HEK293 (cell line): ENCODE measurements around the gene PDXDC1.
"Not testable (repeated sequence)": the region's sequence is repeated elsewhere in the genome, so short reads cannot be mapped to it uniquely, and the experiment has no call there.

Experiments
- CTCF ChIA-PET: fragments of 350-600 bp; formaldehyde crosslinking; extraction: SDS; loops from one replicate; lab custom pipeline; 2021; ENCODE audit warnings: antibody characterized with exemption; lab: Yijun Ruan, JAX
- POLR2A ChIA-PET: fragments of 300-600 bp; formaldehyde crosslinking; extraction: SDS; loops from one replicate; lab custom pipeline; 2020; ENCODE audit warnings: antibody characterized with exemption, inconsistent platforms; lab: Yijun Ruan, JAX
- H3K27ac ChIP-seq: fragments of 200-500 bp; sonication (Bioruptor generic); 2 replicates; pipeline ENCODE4 v1.5.1; 2014; ENCODE audit warnings: low read depth, low read length, control low read depth, inconsistent platforms; ENCODE audit errors: extremely low read depth
- H3K36me3 ChIP-seq, 2 experiments: fragments of 200-500 bp in 1 of 2; sonication (Bioruptor generic) in 1 of 2; 1 replicate in 1 of 2; 2 replicates in 1 of 2; pipeline ENCODE4 v1.5.1; 2014 to 2017; ENCODE audit warnings: inconsistent platforms in 2 of 2, low read length in 2 of 2; ENCODE audit not compliant: control insufficient read depth in 2 of 2, insufficient read depth in 1 of 2
- H3K4me1 ChIP-seq: fragments of 200-500 bp; sonication (Bioruptor generic); 2 replicates; pipeline ENCODE4 v1.5.1; 2014; ENCODE audit warnings: mild to moderate bottlenecking, low read length, inconsistent platforms; ENCODE audit not compliant: control insufficient read depth, insufficient read depth
- H3K4me3 ChIP-seq: 2 replicates; pipeline ENCODE4 v1.5.1; 2011; ENCODE audit warnings: low read depth, mild to moderate bottlenecking, control low read depth, low read length, moderate library complexity
- H3K9me3 ChIP-seq: fragments of 200-500 bp; sonication (Bioruptor generic); 2 replicates; pipeline ENCODE4 v1.5.1; 2014; ENCODE audit warnings: low read depth, low read length, inconsistent platforms; ENCODE audit not compliant: control insufficient read depth, insufficient read depth
- BCL11B ChIP-seq: fragments of 450-650 bp; formaldehyde crosslinking; IDR thresholded peaks from 2 replicates; pipeline ENCODE4 v1.5.1; 2016; ENCODE audit warnings: low read depth, missing biosample characterization, missing genetic modification characterization
- IKZF3 ChIP-seq: fragments of 450-650 bp; IDR thresholded peaks from 2 replicates; pipeline ENCODE4 v1.5.0; 2018; ENCODE audit warnings: missing biosample characterization, mild to moderate bottlenecking, missing genetic modification characterization, moderate library complexity
- KLF7 ChIP-seq: fragments of 450-650 bp; formaldehyde crosslinking; IDR thresholded peaks from 2 replicates; pipeline ENCODE4 v1.5.1; 2016; ENCODE audit warnings: missing biosample characterization, missing genetic modification characterization, borderline replicate concordance
- ZNF146 ChIP-seq: fragments of 450-650 bp; formaldehyde crosslinking; IDR thresholded peaks from 2 replicates; pipeline ENCODE4 v1.5.1; 2016; ENCODE audit warnings: missing biosample characterization, missing genetic modification characterization
- ZNF335 ChIP-seq: fragments of 450-650 bp; formaldehyde crosslinking; conservative IDR thresholded peaks from 2 replicates; pipeline ENCODE4 v1.5.1; 2016; ENCODE audit warnings: missing biosample characterization, missing genetic modification characterization
- ZNF394 ChIP-seq: fragments of 450-650 bp; formaldehyde crosslinking; IDR thresholded peaks from 2 replicates; pipeline ENCODE4 v1.5.1; 2016; ENCODE audit warnings: missing biosample characterization, missing genetic modification characterization, mild to moderate bottlenecking, moderate library complexity, borderline replicate concordance
- ZNF561 ChIP-seq: fragments of 450-650 bp; IDR thresholded peaks from 2 replicates; pipeline ENCODE4 v1.5.1; 2018; ENCODE audit warnings: missing biosample characterization, missing genetic modification characterization, borderline replicate concordance
- ZNF654 ChIP-seq: fragments of 450-650 bp; formaldehyde crosslinking; IDR thresholded peaks from 2 replicates; pipeline ENCODE4 v1.5.1; 2016; ENCODE audit warnings: low read depth, missing biosample characterization, missing genetic modification characterization
- TF ChIP-seq, protein P1 (sequence below): sonication (generic); formaldehyde crosslinking; IDR thresholded peaks from 2 replicates; pipeline ENCODE4 v1.8.1; 2022; ENCODE audit warnings: mild to moderate bottlenecking, moderate library complexity, missing genetic modification reagents
- TF ChIP-seq, protein P2 (sequence below): fragments of 450-650 bp; formaldehyde crosslinking; IDR thresholded peaks from 2 replicates; pipeline ENCODE4 v1.5.1; 2016; ENCODE audit warnings: missing biosample characterization, missing genetic modification characterization
- TF ChIP-seq, protein P3 (sequence below): fragments of 450-650 bp; formaldehyde crosslinking; IDR thresholded peaks from 2 replicates; pipeline ENCODE4 v1.5.1; 2016; ENCODE audit warnings: missing biosample characterization, missing genetic modification characterization
- TF ChIP-seq, protein P4 (sequence below): fragments of 450-650 bp; formaldehyde crosslinking; IDR thresholded peaks from 2 replicates; pipeline ENCODE4 v1.5.1; 2016; ENCODE audit warnings: missing biosample characterization, missing genetic modification characterization
- TF ChIP-seq, protein P5 (sequence below): fragments of 450-650 bp; formaldehyde crosslinking; optimal IDR thresholded peaks from 2 replicates; pipeline ENCODE3; 2016; ENCODE audit warnings: missing biosample characterization, mild to moderate bottlenecking, missing genetic modification characterization

Gene PDXDC1

DNA sequence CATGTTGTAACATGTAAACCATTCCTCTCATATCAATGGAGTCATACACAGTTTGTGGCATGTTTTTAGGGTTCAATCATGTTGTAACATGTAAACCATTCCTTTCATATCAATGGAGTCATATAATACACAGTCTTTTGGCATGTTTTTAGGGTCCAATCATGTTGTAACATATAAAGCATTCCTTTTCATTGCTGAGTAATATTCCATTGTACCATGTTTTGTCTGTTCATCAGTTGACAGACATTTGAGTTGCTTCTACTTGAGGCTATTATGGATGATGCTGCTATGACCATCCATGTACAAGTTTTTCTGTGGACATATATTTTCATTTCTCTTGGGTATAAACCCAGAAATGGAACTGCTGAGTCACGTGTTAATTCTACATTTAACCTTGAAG lies 106.1 kb downstream of the PDXDC1 start:
- H3K9me3 ChIP-seq, CTCF ChIA-PET, H3K4me1 ChIP-seq, H3K27ac ChIP-seq, H3K4me3 ChIP-seq, POLR2A ChIA-PET: not testable (repeated sequence)
- peak; percentile 93 for TF ChIP-seq ZNF146
- H3K36me3 ChIP-seq: peaks cover 3 to 67% of the 10 kb centered on the region in 2 experiments; a peak in 2 of 3 replicates

DNA sequence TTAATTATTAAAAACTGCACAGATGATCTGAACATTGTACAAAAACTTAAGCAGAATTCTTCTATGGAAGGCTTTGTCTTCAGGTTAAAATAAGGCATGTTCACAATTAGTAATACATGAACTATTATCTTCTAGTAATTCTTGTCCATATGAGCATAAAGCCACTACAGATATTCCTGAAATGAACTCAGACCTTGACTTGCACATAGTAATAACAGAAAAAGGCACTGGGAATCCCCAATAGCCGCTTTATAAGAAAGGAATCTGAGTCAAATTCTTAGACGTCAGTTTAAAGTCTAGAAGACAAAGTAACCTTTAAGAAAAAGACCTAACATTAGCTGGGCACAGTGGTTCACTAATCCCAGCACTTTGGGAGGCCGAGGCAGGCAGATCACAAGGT lies 108.0 kb downstream of the PDXDC1 start:
- H3K36me3 ChIP-seq: peaks cover 8 to 71% of the 10 kb centered on the region in 2 experiments
- H3K4me1 ChIP-seq, POLR2A ChIA-PET, H3K27ac ChIP-seq, CTCF ChIA-PET, H3K4me3 ChIP-seq, H3K9me3 ChIP-seq: not testable (repeated sequence)

DNA sequence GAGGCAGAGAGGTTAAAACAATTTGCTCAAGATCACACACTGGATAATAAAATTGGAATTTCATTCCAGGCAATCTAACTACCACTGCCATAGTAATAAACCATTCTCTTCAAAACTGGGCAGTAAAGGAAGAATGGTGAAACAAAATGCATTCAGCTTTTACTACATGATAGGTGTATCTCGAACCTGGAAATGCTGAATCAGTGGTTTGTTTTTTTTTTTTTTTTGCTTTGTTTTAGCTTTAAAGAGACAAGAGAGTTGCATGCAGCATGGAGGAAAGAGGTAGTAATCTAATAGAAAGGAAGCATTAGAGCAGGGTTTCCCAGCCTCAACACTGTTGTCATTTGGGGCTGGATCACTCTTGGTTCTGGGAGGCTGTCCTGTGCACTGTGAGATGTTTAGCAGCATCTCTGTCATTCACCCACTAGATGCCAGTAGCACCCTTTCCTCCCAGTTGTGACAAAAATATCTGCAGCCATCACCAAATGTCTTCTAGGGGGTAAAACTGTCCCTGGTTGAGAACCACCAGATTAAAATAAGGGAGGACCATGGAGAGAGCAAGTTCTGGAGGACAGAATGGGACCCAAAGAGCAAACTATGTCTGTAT lies 115.9 kb downstream of the PDXDC1 start:
- H3K27ac ChIP-seq, CTCF ChIA-PET, H3K9me3 ChIP-seq, H3K4me3 ChIP-seq, H3K4me1 ChIP-seq, POLR2A ChIA-PET: not testable (repeated sequence)
- H3K36me3 ChIP-seq: peaks cover 4 to 27% of the 10 kb centered on the region in 2 experiments
- peak; percentile 18; the same call in 1 of the 2 replicates for TF ChIP-seq ZNF654

DNA sequence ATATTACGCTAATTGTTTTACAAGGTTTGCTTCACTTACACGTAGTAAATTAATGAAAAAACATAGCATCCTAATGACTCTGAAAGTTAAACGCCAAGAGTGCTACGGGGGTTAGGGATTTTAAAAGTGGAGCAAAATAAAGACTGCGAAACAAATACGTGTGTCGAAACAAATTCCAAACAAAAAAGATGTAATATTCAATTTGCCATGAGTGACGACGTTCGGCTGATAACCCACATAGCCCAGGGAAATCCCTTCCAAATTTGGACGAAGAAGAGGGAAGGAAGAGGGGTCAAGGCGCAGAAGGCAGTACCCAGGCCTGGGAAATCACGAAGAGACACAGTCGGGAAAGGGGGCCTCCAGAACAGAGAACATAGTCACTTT lies 118.7 kb downstream of the PDXDC1 start:
- peak overlapping the region; percentile 13; the same call in 1 of the 2 replicates for H3K27ac ChIP-seq
- POLR2A ChIA-PET: interaction anchor here (1.0 to 1.2 kb wide), 2 partner anchors 36 to 37 kb away, joined by 3 to 4 read pairs; no protein-coding TSS in a partner anchor
- CTCF ChIA-PET: not testable (repeated sequence)

DNA sequence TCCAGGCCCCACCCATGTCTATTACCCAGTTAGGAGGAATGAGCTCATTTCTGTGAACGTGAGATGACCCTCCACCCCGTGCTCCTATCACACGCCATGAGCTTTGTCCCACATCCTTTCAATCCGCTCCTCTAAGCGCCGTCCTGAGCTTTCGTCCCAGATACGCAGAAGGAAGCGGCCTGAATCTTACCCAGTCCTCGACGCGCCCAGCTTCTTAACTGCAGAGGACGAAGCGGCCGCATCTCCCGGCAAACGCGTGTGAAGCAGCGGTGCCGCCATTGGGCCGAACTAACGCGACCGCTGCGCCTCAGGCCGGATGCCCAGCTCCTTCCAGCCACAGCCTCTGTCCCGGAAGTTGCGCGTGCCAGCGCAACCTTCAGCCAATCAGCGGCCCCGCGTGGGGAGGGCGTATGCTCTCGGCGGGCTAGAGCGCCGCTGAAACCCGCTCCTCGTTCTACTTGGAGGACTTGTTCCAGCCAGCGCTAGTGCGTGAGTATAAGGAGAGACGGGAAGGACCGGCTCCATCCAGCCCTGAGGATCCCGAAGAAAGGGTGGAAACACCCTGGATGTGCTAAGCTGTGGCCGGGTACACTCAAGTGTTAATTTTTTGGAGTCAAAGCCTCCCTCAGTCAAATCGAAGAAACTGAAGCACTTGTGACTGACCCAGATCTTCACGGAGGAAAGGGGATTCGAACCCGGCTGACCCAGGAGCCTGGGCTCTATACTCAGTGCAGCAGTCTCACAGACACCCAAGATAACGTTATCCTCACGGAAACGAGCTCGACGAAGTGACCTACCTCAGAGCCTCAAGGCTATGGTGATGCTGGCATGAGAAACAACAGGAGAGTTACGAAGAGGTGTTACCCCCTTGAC lies 119.4 kb downstream of the PDXDC1 start, which contains the start of gene RRN3:
Gene RRN3, minus strand, starts transcription at position 318 of the 873 bp plus-strand sequence. Its CDS starts 39 bp downstream, at position 279.
- POLR2A ChIA-PET: interaction anchor here (0.6 to 1.2 kb wide), 3 partner anchors 28 to 38 kb away, joined by 3 to 4 read pairs (median 4); no protein-coding TSS in a partner anchor
- H3K4me1 ChIP-seq, H3K9me3 ChIP-seq, CTCF ChIA-PET: not testable (repeated sequence)
- peaks cover 0 to 13% of the 10 kb centered on the region in 2 experiments; a peak in 2 of 3 replicates for H3K36me3 ChIP-seq
- peak within 1 kb of the TSS; percentile 63 for H3K4me3 ChIP-seq
- H3K27ac ChIP-seq: peak within 1 kb of the TSS; percentile 13; the same call in 1 of the 2 replicates
- TF ChIP-seq, protein P1, sequence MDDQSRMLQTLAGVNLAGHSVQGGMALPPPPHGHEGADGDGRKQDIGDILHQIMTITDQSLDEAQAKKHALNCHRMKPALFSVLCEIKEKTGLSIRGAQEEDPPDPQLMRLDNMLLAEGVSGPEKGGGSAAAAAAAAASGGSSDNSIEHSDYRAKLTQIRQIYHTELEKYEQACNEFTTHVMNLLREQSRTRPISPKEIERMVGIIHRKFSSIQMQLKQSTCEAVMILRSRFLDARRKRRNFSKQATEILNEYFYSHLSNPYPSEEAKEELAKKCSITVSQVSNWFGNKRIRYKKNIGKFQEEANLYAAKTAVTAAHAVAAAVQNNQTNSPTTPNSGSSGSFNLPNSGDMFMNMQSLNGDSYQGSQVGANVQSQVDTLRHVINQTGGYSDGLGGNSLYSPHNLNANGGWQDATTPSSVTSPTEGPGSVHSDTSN (CRISPR knock-in tag): peak; percentile 86; the same call in 1 of the 2 replicates
- 0 out of 2 replicates have a peak, but pooled peaks have one; percentile 55 for TF ChIP-seq ZNF561
- TF ChIP-seq, protein P2, sequence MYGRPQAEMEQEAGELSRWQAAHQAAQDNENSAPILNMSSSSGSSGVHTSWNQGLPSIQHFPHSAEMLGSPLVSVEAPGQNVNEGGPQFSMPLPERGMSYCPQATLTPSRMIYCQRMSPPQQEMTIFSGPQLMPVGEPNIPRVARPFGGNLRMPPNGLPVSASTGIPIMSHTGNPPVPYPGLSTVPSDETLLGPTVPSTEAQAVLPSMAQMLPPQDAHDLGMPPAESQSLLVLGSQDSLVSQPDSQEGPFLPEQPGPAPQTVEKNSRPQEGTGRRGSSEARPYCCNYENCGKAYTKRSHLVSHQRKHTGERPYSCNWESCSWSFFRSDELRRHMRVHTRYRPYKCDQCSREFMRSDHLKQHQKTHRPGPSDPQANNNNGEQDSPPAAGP (tag by site-specific recombination): 0 out of 2 replicates have a peak, but pooled peaks have one; percentile 39
- TF ChIP-seq, protein P3, sequence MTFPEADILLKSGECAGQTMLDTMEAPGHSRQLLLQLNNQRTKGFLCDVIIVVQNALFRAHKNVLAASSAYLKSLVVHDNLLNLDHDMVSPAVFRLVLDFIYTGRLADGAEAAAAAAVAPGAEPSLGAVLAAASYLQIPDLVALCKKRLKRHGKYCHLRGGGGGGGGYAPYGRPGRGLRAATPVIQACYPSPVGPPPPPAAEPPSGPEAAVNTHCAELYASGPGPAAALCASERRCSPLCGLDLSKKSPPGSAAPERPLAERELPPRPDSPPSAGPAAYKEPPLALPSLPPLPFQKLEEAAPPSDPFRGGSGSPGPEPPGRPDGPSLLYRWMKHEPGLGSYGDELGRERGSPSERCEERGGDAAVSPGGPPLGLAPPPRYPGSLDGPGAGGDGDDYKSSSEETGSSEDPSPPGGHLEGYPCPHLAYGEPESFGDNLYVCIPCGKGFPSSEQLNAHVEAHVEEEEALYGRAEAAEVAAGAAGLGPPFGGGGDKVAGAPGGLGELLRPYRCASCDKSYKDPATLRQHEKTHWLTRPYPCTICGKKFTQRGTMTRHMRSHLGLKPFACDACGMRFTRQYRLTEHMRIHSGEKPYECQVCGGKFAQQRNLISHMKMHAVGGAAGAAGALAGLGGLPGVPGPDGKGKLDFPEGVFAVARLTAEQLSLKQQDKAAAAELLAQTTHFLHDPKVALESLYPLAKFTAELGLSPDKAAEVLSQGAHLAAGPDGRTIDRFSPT: peak; percentile 96
- TF ChIP-seq, protein P4, sequence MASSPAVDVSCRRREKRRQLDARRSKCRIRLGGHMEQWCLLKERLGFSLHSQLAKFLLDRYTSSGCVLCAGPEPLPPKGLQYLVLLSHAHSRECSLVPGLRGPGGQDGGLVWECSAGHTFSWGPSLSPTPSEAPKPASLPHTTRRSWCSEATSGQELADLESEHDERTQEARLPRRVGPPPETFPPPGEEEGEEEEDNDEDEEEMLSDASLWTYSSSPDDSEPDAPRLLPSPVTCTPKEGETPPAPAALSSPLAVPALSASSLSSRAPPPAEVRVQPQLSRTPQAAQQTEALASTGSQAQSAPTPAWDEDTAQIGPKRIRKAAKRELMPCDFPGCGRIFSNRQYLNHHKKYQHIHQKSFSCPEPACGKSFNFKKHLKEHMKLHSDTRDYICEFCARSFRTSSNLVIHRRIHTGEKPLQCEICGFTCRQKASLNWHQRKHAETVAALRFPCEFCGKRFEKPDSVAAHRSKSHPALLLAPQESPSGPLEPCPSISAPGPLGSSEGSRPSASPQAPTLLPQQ (tag by site-specific recombination): peak; percentile 63
- TF ChIP-seq ZNF335 (tag by site-specific recombination): peak; percentile 35
- peak; percentile 82 for TF ChIP-seq IKZF3 (tag by site-specific recombination)
- peak; percentile 52; the same call in 1 of the 2 replicates for TF ChIP-seq KLF7 (tag by site-specific recombination)
- 0 out of 2 replicates have a peak, but pooled peaks have one; percentile 18 for TF ChIP-seq BCL11B (tag by site-specific recombination)
- peak; percentile 71; the same call in 1 of the 2 replicates for TF ChIP-seq ZNF394 (tag by site-specific recombination)
- TF ChIP-seq, protein P5, sequence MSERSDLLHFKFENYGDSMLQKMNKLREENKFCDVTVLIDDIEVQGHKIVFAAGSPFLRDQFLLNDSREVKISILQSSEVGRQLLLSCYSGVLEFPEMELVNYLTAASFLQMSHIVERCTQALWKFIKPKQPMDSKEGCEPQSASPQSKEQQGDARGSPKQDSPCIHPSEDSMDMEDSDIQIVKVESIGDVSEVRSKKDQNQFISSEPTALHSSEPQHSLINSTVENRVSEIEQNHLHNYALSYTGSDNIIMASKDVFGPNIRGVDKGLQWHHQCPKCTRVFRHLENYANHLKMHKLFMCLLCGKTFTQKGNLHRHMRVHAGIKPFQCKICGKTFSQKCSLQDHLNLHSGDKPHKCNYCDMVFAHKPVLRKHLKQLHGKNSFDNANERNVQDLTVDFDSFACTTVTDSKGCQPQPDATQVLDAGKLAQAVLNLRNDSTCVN (tag by site-specific recombination): peak; percentile 81

More for the DNA sequence above, 118.7 kb downstream of the PDXDC1 start:
- H3K4me1 ChIP-seq, H3K9me3 ChIP-seq: not testable (repeated sequence)
- H3K4me3 ChIP-seq: peak overlapping the region; percentile 63
- H3K36me3 ChIP-seq: peaks cover 0 to 13% of the 10 kb centered on the region in 2 experiments; a peak in 2 of 3 replicates
